Epithelial cell of proximal tubule (primary cell): ENCODE data around the gene RETREG1. TPM values are rescaled to one million over a fixed set of nuclear protein-coding genes. Genes with fewer than 3 reads are reported as not detected.
A peak's percentile ranks its signal among the peaks of the same experiment; 100 is the strongest.

ENCODE experiments used
- DNase-seq: peaks from one replicate; pipeline ENCODE4 v3.0.0-alpha.2; 2011; ENCODE audit warnings: low read depth
- H3K4me3 ChIP-seq: 2 replicates; pipeline ENCODE4 v1.5.1; 2011; ENCODE audit warnings: low read depth, mild to moderate bottlenecking, low read length
- total RNA-seq: library from RNA; depleted of rRNA; stranded (reverse); fragments of >200 nt; gene quantifications from 2 replicates; pipeline ENCODE4 v1.2.3, GENCODE V29; 2015
- TF ChIP-seq, protein P1 (sequence below): conservative IDR thresholded peaks from 2 replicates; pipeline ENCODE4 v1.5.1; 2012; ENCODE audit warnings: low read depth, mild to moderate bottlenecking, low read length

Gene RETREG1
- total RNA-seq, 1 donor from 2014 or later = 17.5 TPM

DNA sequence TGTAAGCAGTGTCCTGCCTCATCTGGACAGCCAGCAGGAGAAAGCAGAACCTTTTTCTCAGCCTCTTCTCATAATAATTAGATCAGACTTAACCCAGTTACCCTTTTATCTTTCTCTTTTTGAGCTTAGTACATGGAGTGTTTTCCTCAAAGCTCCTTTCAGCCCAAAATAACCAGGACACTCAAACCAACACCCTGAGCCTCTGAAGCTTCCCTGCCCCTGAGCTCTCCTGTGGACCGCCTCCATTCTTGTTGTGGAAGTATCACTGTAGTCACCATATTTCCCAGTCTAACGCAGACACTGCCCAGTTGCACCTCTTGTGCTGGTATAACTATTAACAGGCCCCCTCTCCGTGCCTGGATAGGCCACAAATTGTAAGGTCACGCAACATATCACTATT, 97.4 kb downstream of the RETREG1 start:
- no peak overlapping the region for H3K4me3 ChIP-seq
- no peak for DNase-seq
- TF ChIP-seq, protein P1, sequence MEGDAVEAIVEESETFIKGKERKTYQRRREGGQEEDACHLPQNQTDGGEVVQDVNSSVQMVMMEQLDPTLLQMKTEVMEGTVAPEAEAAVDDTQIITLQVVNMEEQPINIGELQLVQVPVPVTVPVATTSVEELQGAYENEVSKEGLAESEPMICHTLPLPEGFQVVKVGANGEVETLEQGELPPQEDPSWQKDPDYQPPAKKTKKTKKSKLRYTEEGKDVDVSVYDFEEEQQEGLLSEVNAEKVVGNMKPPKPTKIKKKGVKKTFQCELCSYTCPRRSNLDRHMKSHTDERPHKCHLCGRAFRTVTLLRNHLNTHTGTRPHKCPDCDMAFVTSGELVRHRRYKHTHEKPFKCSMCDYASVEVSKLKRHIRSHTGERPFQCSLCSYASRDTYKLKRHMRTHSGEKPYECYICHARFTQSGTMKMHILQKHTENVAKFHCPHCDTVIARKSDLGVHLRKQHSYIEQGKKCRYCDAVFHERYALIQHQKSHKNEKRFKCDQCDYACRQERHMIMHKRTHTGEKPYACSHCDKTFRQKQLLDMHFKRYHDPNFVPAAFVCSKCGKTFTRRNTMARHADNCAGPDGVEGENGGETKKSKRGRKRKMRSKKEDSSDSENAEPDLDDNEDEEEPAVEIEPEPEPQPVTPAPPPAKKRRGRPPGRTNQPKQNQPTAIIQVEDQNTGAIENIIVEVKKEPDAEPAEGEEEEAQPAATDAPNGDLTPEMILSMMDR = no peak

DNA sequence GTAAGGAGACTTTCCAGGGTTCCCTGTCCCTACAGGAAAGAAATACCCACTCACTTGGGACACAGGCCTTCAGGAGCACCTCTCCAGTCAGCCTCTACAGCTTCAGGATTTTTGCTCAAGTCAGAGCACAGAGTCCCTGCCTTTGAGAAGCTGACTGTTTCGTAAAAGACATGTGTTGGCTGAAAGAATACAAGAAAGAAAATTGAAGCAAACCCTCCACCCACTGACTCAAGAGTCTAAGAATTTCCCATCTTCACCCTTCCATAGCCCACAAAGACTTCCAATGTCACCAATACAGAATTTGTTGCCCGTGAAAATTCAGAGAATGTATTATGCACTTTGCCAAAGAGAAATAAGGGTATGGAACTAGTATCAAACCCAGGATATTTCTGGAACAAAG, 98.2 kb downstream of the RETREG1 start:
- TF ChIP-seq, protein P1 = no peak

DNA sequence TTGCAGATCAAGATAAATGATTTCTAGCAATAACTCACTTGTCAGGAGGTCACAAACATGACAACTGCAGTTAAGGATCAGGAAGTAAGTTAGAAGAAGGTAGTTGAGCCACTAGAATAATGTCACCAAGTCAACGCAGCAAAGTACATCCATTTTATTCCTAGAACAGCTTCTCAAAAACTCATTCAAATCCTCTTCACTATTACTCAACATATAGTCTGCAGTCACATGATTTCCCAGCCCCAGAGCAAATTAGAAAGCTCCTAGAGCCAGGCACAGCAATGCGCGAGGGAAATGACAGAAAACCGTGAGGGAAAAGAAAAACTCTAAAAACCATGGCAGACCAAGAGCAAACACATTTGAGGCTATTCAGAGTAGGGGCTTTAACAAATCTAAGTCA, 101.3 kb downstream of the RETREG1 start:
- TF ChIP-seq, protein P1 = no peak
- H3K4me3 ChIP-seq = no peak overlapping the region
- DNase-seq = no peak

More for the DNA sequence above, 98.2 kb downstream of the RETREG1 start:
- no peak for DNase-seq
- H3K4me3 ChIP-seq = no peak overlapping the region

DNA sequence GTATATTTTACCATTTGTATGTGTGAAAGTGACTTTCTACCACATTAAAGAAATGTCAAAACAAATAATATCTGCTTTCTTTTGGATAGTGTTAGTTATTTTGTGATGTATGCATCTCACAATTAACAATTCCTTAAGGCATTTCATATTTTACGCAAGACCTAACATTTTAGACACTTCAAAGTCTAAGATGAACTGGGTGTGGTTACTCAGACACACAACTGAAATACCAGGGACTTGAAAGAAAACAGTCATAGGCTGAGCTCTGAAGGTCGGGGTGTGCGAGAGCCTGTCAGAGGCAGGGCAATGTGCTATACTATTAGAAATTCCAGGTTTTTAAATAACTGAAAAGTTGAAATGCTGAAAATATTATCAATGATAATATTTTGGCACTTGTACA, 106.7 kb downstream of the RETREG1 start:
- DNase-seq = no peak
- H3K4me3 ChIP-seq = no peak overlapping the region
- TF ChIP-seq, protein P1 = no peak

DNA sequence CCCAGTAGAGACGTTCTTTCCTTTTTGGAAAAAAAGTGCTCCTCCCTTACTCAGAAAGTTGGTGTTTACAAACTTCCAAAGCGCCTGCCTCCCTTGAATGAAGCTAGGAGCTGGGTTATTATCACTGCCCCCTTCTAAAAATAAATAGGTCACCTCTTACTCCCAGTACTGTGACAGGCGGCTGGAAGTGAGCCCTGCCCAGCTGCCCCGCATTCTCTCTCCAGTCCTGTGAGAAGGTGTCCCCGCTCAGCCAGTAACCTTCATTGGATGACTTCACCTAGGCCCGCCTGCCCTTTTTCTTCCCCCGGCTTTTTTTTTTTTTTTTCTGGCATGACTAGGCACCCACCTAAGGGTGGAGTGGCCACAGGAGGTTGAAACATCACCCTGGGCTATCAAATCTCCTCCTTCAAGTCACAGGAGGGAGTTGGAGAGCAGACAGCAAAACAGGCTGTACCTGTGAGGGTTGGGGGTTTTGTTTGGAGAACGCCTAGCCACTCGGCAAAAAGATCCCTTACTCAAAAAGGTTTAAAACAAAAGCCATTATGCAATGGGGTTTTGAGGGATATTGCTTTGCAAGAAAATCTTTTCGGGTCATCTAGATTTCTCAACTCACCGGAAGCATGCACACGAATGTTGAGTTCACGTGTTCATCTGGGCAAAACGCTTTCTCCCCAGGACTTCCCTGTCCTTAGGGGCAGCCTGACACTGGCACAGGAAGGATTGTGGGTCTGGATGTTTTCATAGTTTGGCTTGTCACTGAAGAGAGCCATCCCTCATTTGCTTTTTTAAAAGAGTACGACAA, 107.9 kb downstream of the RETREG1 start:
- H3K4me3 ChIP-seq = peak overlapping the region; percentile 66
- DNase-seq = peak; percentile 82

DNA sequence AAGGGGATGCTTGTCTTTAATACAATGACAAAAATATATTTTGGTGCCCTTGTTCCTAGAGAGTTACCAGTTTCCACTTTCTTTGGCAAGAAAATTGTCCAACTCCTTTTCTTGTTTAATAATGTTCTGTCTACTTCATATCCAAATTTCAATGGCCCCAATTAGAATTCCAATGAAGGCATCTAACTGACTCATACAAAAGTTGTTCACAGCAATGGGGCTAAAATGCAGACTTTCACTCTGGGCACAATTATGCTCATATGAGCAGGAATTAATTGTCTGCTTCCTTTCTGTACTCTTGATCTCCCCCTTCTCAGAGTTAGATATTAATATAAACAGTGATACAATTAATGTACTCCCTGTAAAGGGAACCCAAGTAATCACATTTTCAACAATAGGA, 109.1 kb downstream of the RETREG1 start:
- DNase-seq = no peak
- peak overlapping the region; percentile 66 for H3K4me3 ChIP-seq
- TF ChIP-seq, protein P1 = no peak

More for the DNA sequence above, 107.9 kb downstream of the RETREG1 start:
- TF ChIP-seq, protein P1 = no peak

DNA sequence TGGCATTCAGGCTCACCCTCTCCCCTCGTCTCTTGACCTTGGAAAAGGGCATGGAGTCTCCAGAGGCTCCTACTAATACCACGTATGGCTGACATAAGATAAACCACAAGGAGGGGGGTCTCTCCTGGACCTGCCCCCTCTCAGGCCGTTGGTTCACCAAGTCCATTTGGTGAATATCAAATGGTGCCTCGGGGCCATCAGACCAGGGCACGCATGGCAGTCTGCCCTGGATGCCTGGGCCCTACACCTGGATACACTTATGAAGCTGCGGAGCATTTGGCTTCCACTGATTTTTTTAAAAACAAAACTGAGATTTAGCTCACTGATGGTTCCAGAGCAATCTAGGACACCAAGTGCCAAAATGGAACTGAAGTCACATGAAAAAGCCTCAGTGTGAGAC, 110.9 kb downstream of the RETREG1 start:
- DNase-seq = no peak
- TF ChIP-seq, protein P1 = no peak
- peak overlapping the region; percentile 66 for H3K4me3 ChIP-seq
